Mesenchymal stem cell (in vitro differentiated cells and primary cell): Measurements from ENCODE around the gene INSC.

Experiments
- DNase-seq: peaks from one replicate; pipeline ENCODE4 v3.0.0-alpha.2; 2013
- H2AFZ ChIP-seq: one replicate; pipeline ENCODE4 v1.6.1; 2013; ENCODE audit warnings: low read depth, mild to moderate bottlenecking, control low read depth, inconsistent platforms, low read length, moderate library complexity
- H2AK5ac ChIP-seq: 2 replicates; pipeline ENCODE4 v1.6.1; 2013; ENCODE audit warnings: low read length, moderate library complexity, mild to moderate bottlenecking, inconsistent platforms; ENCODE audit not compliant: severe bottlenecking
- H2BK120ac ChIP-seq: one replicate; pipeline ENCODE4 v1.6.1; 2013; ENCODE audit warnings: low read depth, mild to moderate bottlenecking, inconsistent platforms, low read length, moderate library complexity
- H2BK12ac ChIP-seq, 2 experiments: one replicate each; pipeline ENCODE4 v1.6.1; 2013; ENCODE audit warnings: inconsistent platforms in 2 of 2, low read length in 2 of 2, mild to moderate bottlenecking in 2 of 2, moderate library complexity in 2 of 2, control low read depth in 1 of 2
- H2BK15ac ChIP-seq: one replicate; pipeline ENCODE4 v1.6.1; 2013; ENCODE audit warnings: mild to moderate bottlenecking, low read depth, inconsistent platforms; ENCODE audit not compliant: poor library complexity, severe bottlenecking
- H2BK5ac ChIP-seq: 2 replicates; pipeline ENCODE4 v1.6.1; 2013; ENCODE audit warnings: low read depth, mild to moderate bottlenecking, low read length, control low read depth, inconsistent platforms; ENCODE audit not compliant: poor library complexity, severe bottlenecking
- H3K14ac ChIP-seq, 2 experiments: one replicate each; pipeline ENCODE4 v1.6.1; 2013; ENCODE audit warnings: inconsistent platforms in 2 of 2, low read length in 2 of 2, control low read depth in 1 of 2, mild to moderate bottlenecking in 1 of 2, moderate library complexity in 1 of 2
- H3K18ac ChIP-seq, 2 experiments: one replicate each; pipeline ENCODE4 v1.6.1; 2013; ENCODE audit warnings: inconsistent platforms in 2 of 2, low read length in 2 of 2, control low read depth in 1 of 2, low read depth in 1 of 2, mild to moderate bottlenecking in 1 of 2
- H3K23ac ChIP-seq, 2 experiments: one replicate each; pipeline ENCODE4 v1.6.1; 2013; ENCODE audit warnings: inconsistent platforms in 2 of 2, low read length in 2 of 2, mild to moderate bottlenecking in 2 of 2, moderate library complexity in 2 of 2, control low read depth in 1 of 2
- H3K27ac ChIP-seq: 2 replicates; pipeline ENCODE4 v1.5.1; 2013; ENCODE audit warnings: mild to moderate bottlenecking, moderate library complexity, low read length, control low read depth, inconsistent platforms; ENCODE audit not compliant: poor library complexity, severe bottlenecking
- H3K27me3 ChIP-seq, 2 experiments: 2 replicates each; pipeline versions ENCODE4 v1.6.1 to v1.7.0; 2013; ENCODE audit warnings: low read length in 2 of 2, mild to moderate bottlenecking in 2 of 2, moderate library complexity in 2 of 2, control low read depth in 1 of 2, inconsistent platforms in 1 of 2; ENCODE audit not compliant: control insufficient read depth in 1 of 2, insufficient read depth in 1 of 2
- H3K36me3 ChIP-seq, 2 experiments: 2 replicates each; pipeline versions ENCODE4 v1.6.1 to v1.7.0; 2013; ENCODE audit warnings: low read length in 2 of 2, control low read depth in 1 of 2, inconsistent platforms in 1 of 2, low read depth in 1 of 2, mild to moderate bottlenecking in 1 of 2; ENCODE audit not compliant: insufficient read depth in 2 of 2, control insufficient read depth in 1 of 2
- H3K4ac ChIP-seq, 2 experiments: one replicate each; pipeline ENCODE4 v1.6.1; 2013; ENCODE audit warnings: inconsistent platforms in 2 of 2, low read length in 2 of 2, mild to moderate bottlenecking in 2 of 2, moderate library complexity in 2 of 2, control low read depth in 1 of 2, low read depth in 1 of 2
- H3K4me1 ChIP-seq: 2 replicates; pipeline ENCODE4 v1.6.1; 2013; ENCODE audit warnings: low read depth, low read length, control low read depth; ENCODE audit not compliant: control insufficient read depth, insufficient read depth
- H3K4me2 ChIP-seq: 2 replicates; pipeline ENCODE4 v1.6.1; 2013; ENCODE audit warnings: low read length, mild to moderate bottlenecking, inconsistent platforms; ENCODE audit not compliant: poor library complexity, severe bottlenecking
- H3K4me3 ChIP-seq, 2 experiments: 2 replicates each; pipeline versions ENCODE4 v1.5.1 to v1.7.0; 2013; ENCODE audit warnings: low read length in 2 of 2, mild to moderate bottlenecking in 2 of 2, control low read depth in 1 of 2, low read depth in 1 of 2; ENCODE audit not compliant: insufficient read depth in 1 of 2
- H3K79me1 ChIP-seq: replicated peaks from 2 replicates; pipeline ENCODE4 v1.6.1; 2013; ENCODE audit warnings: mild to moderate bottlenecking, control low read depth, low read length, inconsistent platforms; ENCODE audit not compliant: poor library complexity, severe bottlenecking
- H3K9ac ChIP-seq: 2 replicates; pipeline ENCODE4 v1.7.0; 2013; ENCODE audit warnings: mild to moderate bottlenecking, low read length, moderate library complexity
- H3K9me3 ChIP-seq: 2 replicates; pipeline ENCODE4 v1.7.0; 2013; ENCODE audit warnings: mild to moderate bottlenecking, low read length; ENCODE audit not compliant: control insufficient read depth
- H4K8ac ChIP-seq: one replicate; pipeline ENCODE4 v1.6.1; 2013; ENCODE audit warnings: inconsistent platforms, mild to moderate bottlenecking, low read length, moderate library complexity
- H4K91ac ChIP-seq: one replicate; pipeline ENCODE4 v1.6.1; 2013; ENCODE audit warnings: mild to moderate bottlenecking, low read length, inconsistent platforms
- WGBS: methylation state at CpG from one replicate; pipeline ENCODE4 v1.1.7; 2013; ENCODE audit warnings: mixed read lengths; 5-methylcytosine and 5-hydroxymethylcytosine counted together

INSC gene

GRCh38 chr11:15196704-15197103, 82.0 kb downstream of the INSC start:
- WGBS: 75% methylated on average over 1 of the region's 1 CpG

DNA sequence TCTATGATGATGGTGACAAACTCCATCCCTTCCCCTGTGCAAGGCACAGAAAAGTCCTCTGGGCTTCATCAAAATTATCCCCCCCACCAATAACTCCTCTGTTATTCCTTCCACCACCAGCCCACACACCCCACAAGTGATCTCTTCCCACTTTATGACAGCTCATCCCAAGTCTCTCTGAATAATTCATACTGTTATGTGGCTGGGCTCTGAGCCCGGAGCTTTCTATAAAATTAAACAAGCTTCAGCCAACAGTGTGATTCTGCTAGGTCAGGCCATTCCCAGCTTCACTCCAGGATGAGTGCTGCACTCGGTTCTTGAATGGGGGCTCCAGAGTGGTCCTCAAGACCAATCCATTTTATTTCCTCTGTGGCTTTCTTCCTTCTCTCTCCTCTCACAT, 83.0 kb downstream of the INSC start:
- H3K18ac ChIP-seq: no peak overlapping the region
- no peak overlapping the region for H3K4me3 ChIP-seq
- H3K36me3 ChIP-seq: no peaks in the 10 kb centered on the region
- no peak overlapping the region for H2BK120ac ChIP-seq
- no peaks in the 10 kb centered on the region for H3K9me3 ChIP-seq
- 86% methylated on average over 2 of the region's 2 CpGs for WGBS
- H2BK15ac ChIP-seq: no peak overlapping the region
- no peak overlapping the region for H2AFZ ChIP-seq
- H2AK5ac ChIP-seq: no peak overlapping the region
- no peak overlapping the region for H2BK12ac ChIP-seq
- no peak overlapping the region for H3K23ac ChIP-seq
- no peak overlapping the region for H3K27ac ChIP-seq
- no peak overlapping the region for H3K4me2 ChIP-seq
- no peak overlapping the region for H3K4ac ChIP-seq
- peaks cover 8% of the 10 kb centered on the region for H3K4me1 ChIP-seq
- H4K91ac ChIP-seq: no peak overlapping the region
- no peak overlapping the region for H3K9ac ChIP-seq
- H3K27me3 ChIP-seq: peaks cover 0 to 6% of the 10 kb centered on the region in 2 experiments
- no peak overlapping the region for H4K8ac ChIP-seq
- H3K14ac ChIP-seq: no peak overlapping the region
- no peaks in the 10 kb centered on the region for H3K79me1 ChIP-seq
- H2BK5ac ChIP-seq: no peak overlapping the region
- no peak for DNase-seq

More at GRCh38 chr11:15196704-15197103, 82.0 kb downstream of the INSC start:
- Histone ChIP-seq H3K27me3 (no peaks in the 10 kb centered on the region), H3K14ac (no peak overlapping the region), H2BK5ac (no peak overlapping the region), H3K79me1 (no peaks in the 10 kb centered on the region), H3K18ac (no peak overlapping the region), H3K9me3 (no peaks in the 10 kb centered on the region), H3K23ac (no peak overlapping the region), H2AFZ (no peak overlapping the region), H4K91ac (no peak overlapping the region), H2BK15ac (no peak overlapping the region), H4K8ac (no peak overlapping the region), H3K27ac (no peak overlapping the region), H2BK12ac (no peak overlapping the region), H3K4ac (no peak overlapping the region), H3K36me3 (no peaks in the 10 kb centered on the region), H3K9ac (no peak overlapping the region), H3K4me3 (no peak overlapping the region), H2BK120ac (no peak overlapping the region), H3K4me1 (peaks cover 8% of the 10 kb centered on the region), H2AK5ac (no peak overlapping the region), H3K4me2 (no peak overlapping the region)
- no peak for DNase-seq

- no peaks in the 10 kb centered on the region for H3K9me3 ChIP-seq
- no peak overlapping the region for H3K4me2 ChIP-seq
- no peak overlapping the region for H4K8ac ChIP-seq
- H2BK120ac ChIP-seq: no peak overlapping the region
- DNase-seq: no peak
- no peak overlapping the region for H3K27ac ChIP-seq
- H3K23ac ChIP-seq: no peak overlapping the region
- H2BK12ac ChIP-seq: no peak overlapping the region
- no peak overlapping the region for H2BK5ac ChIP-seq
- H3K27me3 ChIP-seq: peaks cover 0 to 7% of the 10 kb centered on the region in 2 experiments
- H3K4me1 ChIP-seq: peaks cover 8% of the 10 kb centered on the region
- no CpG with 5 or more reads among the region's 2 CpGs for WGBS
- no peak overlapping the region for H3K9ac ChIP-seq
- H2AFZ ChIP-seq: no peak overlapping the region
- no peak overlapping the region for H3K14ac ChIP-seq
- H3K4ac ChIP-seq: no peak overlapping the region
- no peak overlapping the region for H3K4me3 ChIP-seq
- no peaks in the 10 kb centered on the region for H3K36me3 ChIP-seq
- no peak overlapping the region for H2BK15ac ChIP-seq
- no peak overlapping the region for H2AK5ac ChIP-seq
- H3K18ac ChIP-seq: no peak overlapping the region
- H4K91ac ChIP-seq: no peak overlapping the region
- no peaks in the 10 kb centered on the region for H3K79me1 ChIP-seq
Measured at GRCh38 chr11:15198284-15198683, 83.6 kb downstream of the INSC start.

DNA sequence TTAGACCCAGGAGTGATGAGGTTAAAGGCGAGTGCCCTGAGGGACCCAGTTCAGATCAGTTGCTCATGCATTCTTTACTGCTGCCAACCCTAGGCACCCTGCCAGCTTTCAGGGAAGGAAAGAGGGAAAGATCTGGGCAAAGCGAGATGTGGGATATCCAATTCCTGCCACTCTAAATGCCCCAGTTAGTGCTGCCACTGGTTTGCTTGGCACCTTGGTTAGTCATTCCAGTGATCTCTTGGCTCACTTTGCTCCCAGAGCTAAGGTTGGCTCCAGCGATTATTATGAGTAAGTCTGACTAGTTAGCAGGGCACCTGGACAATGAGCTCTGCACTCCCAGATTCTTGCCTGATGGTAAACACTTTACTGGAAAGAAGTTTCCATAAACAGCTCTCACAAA, 85.0 kb downstream of the INSC start:
- no peaks in the 10 kb centered on the region for H3K9me3 ChIP-seq
- no peak overlapping the region for H3K23ac ChIP-seq
- no peak overlapping the region for H2AFZ ChIP-seq
- peak; percentile 60 for DNase-seq
- H3K4me1 ChIP-seq: peaks cover 8% of the 10 kb centered on the region
- H3K14ac ChIP-seq: no peak overlapping the region
- H3K9ac ChIP-seq: no peak overlapping the region
- no peak overlapping the region for H2BK5ac ChIP-seq
- WGBS: 92% methylated on average over 3 of the region's 3 CpGs
- H2AK5ac ChIP-seq: no peak overlapping the region
- H2BK15ac ChIP-seq: no peak overlapping the region
- peaks cover 0 to 10% of the 10 kb centered on the region in 2 experiments for H3K27me3 ChIP-seq
- no peak overlapping the region for H2BK120ac ChIP-seq
- H4K8ac ChIP-seq: no peak overlapping the region
- no peak overlapping the region for H3K18ac ChIP-seq
- H3K27ac ChIP-seq: no peak overlapping the region
- H3K4ac ChIP-seq: no peak overlapping the region
- no peaks in the 10 kb centered on the region for H3K36me3 ChIP-seq
- H3K79me1 ChIP-seq: no peaks in the 10 kb centered on the region
- no peak overlapping the region for H3K4me2 ChIP-seq
- H2BK12ac ChIP-seq: no peak overlapping the region
- no peak overlapping the region for H4K91ac ChIP-seq
- H3K4me3 ChIP-seq: no peak overlapping the region
